ENCODE results near the gene NRXN3. TPM values are rescaled to one million over a fixed set of nuclear protein-coding genes. Genes with fewer than 3 reads are reported as not detected.

Gene NRXN3
- total RNA-seq, 1 experiment from 2014 or later, result not detected

DNA sequence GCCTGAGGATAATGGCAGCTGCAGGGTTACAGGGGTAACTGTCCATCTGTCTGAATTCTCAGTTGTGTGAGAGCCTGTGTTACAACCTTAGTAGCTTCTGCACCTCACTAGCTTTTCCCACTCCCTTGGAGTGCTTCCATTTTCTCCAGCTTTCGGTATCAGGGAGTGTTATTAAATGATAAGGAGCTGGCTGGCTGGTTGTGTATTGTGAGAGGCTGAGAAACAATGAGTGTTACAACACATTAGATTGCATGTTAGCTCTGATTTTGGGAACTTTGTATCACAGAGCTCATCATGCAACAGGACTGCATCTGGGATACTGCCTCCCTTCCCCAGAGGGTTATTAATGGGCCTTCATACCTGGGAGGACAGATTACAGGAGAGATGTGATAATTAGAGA lies 1317.5 kb downstream of the NRXN3 start:
- Histone ChIP-seq H3K4me1 (ENCODE audit: control insufficient read depth, insufficient read depth, low read length) (no peaks in the 10 kb centered on the region), H3K4me3 (ENCODE audit: low read depth in 2 of 2, low read length in 2 of 2) (no peak overlapping the region), H3K27ac (ENCODE audit: low read length) (no peak overlapping the region), H3K27me3 (ENCODE audit: control insufficient read depth, insufficient read depth, low read length) (no peaks in the 10 kb centered on the region), H3K36me3 (ENCODE audit: control insufficient read depth, insufficient read depth, low read length) (no peaks in the 10 kb centered on the region), H3K9me3 (ENCODE audit: control insufficient read depth, insufficient read depth, low read depth, low read length) (no peaks in the 10 kb centered on the region)
- ChIA-PET CTCF (no interaction called here), POLR2A (no interaction called here)
- TF ChIP-seq, protein P1, sequence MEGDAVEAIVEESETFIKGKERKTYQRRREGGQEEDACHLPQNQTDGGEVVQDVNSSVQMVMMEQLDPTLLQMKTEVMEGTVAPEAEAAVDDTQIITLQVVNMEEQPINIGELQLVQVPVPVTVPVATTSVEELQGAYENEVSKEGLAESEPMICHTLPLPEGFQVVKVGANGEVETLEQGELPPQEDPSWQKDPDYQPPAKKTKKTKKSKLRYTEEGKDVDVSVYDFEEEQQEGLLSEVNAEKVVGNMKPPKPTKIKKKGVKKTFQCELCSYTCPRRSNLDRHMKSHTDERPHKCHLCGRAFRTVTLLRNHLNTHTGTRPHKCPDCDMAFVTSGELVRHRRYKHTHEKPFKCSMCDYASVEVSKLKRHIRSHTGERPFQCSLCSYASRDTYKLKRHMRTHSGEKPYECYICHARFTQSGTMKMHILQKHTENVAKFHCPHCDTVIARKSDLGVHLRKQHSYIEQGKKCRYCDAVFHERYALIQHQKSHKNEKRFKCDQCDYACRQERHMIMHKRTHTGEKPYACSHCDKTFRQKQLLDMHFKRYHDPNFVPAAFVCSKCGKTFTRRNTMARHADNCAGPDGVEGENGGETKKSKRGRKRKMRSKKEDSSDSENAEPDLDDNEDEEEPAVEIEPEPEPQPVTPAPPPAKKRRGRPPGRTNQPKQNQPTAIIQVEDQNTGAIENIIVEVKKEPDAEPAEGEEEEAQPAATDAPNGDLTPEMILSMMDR (IDR thresholded peaks at IDR 0.05), result no peak
- TF ChIP-seq, protein P2, sequence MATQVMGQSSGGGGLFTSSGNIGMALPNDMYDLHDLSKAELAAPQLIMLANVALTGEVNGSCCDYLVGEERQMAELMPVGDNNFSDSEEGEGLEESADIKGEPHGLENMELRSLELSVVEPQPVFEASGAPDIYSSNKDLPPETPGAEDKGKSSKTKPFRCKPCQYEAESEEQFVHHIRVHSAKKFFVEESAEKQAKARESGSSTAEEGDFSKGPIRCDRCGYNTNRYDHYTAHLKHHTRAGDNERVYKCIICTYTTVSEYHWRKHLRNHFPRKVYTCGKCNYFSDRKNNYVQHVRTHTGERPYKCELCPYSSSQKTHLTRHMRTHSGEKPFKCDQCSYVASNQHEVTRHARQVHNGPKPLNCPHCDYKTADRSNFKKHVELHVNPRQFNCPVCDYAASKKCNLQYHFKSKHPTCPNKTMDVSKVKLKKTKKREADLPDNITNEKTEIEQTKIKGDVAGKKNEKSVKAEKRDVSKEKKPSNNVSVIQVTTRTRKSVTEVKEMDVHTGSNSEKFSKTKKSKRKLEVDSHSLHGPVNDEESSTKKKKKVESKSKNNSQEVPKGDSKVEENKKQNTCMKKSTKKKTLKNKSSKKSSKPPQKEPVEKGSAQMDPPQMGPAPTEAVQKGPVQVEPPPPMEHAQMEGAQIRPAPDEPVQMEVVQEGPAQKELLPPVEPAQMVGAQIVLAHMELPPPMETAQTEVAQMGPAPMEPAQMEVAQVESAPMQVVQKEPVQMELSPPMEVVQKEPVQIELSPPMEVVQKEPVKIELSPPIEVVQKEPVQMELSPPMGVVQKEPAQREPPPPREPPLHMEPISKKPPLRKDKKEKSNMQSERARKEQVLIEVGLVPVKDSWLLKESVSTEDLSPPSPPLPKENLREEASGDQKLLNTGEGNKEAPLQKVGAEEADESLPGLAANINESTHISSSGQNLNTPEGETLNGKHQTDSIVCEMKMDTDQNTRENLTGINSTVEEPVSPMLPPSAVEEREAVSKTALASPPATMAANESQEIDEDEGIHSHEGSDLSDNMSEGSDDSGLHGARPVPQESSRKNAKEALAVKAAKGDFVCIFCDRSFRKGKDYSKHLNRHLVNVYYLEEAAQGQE (IDR thresholded peaks at IDR 0.05; ENCODE audit: insufficient read depth in 1 of 2, low read depth in 2 of 2, low read length in 1 of 2), result no peak
- TF ChIP-seq POLR2AphosphoS5 (IDR thresholded peaks at IDR 0.05; ENCODE audit: low read depth, low read length) (no peak), SIN3A (IDR thresholded peaks at IDR 0.05; ENCODE audit: borderline replicate concordance, insufficient read depth, low read depth, low read length) (no peak), TCF7L2 (IDR thresholded peaks at IDR 0.05; ENCODE audit: low read depth, low read length) (no peak)
- BruUV-seq (replicated peaks), result no TSS peak
- intact Hi-C loops (cut with micrococcal nuclease; ENCODE audit: unreplicated experiment) (no loop called here), in situ Hi-C loops (cut with HindIII; ENCODE audit: low pct_unique_long_range_greater_than_20kb, low sequenced_read_pairs) (no loop called here)
- ATAC-seq (no peak), DNase-seq (ENCODE audit: low read depth, low spot score) (no peak)

DNA sequence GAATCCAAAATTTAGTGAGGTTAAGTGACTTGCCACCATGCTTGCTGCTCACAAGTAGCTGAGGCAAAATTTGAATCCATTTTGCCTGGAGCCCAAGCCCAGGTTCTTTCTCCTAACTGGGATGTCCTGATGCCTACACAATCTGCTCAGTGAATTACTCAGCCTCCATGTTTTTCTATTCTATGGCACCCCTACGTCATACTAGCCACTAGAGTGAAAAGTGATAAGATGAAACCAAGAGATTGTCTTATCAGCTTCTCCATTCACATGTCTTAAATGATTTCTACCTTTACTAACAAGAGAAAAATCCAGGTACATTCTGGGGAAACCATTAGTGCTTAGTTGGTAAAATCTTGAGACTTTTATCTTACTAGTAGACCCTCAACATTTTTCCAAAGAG lies 1321.0 kb downstream of the NRXN3 start:
- intact Hi-C loops (cut with micrococcal nuclease; ENCODE audit: unreplicated experiment), result no loop called here
- ATAC-seq (no peak), DNase-seq (ENCODE audit: low read depth, low spot score) (no peak)
- no TSS peak for BruUV-seq (replicated peaks)
- in situ Hi-C loops (cut with HindIII; ENCODE audit: low pct_unique_long_range_greater_than_20kb, low sequenced_read_pairs), result no loop called here
- Histone ChIP-seq H3K9me3 (ENCODE audit: control insufficient read depth, insufficient read depth, low read depth, low read length) (no peaks in the 10 kb centered on the region), H3K27ac (ENCODE audit: low read length) (no peak overlapping the region), H3K36me3 (ENCODE audit: control insufficient read depth, insufficient read depth, low read length) (no peaks in the 10 kb centered on the region), H3K4me1 (ENCODE audit: control insufficient read depth, insufficient read depth, low read length) (no peaks in the 10 kb centered on the region), H3K27me3 (ENCODE audit: control insufficient read depth, insufficient read depth, low read length) (no peaks in the 10 kb centered on the region), H3K4me3 (ENCODE audit: low read depth in 2 of 2, low read length in 2 of 2) (no peak overlapping the region)
- CTCF ChIA-PET, result no interaction called here
- POLR2A ChIA-PET, result no interaction called here
- TF ChIP-seq SIN3A (IDR thresholded peaks at IDR 0.05; ENCODE audit: borderline replicate concordance, insufficient read depth, low read depth, low read length) (no peak), TCF7L2 (IDR thresholded peaks at IDR 0.05; ENCODE audit: low read depth, low read length) (no peak), POLR2AphosphoS5 (IDR thresholded peaks at IDR 0.05; ENCODE audit: low read depth, low read length) (no peak)
- TF ChIP-seq, protein P1 (IDR thresholded peaks at IDR 0.05), result no peak
- TF ChIP-seq, protein P2 (IDR thresholded peaks at IDR 0.05; ENCODE audit: insufficient read depth in 1 of 2, low read depth in 2 of 2, low read length in 1 of 2), result no peak

Measured in Panc1 (cell line).